ENCODE results near the gene CMYA5. TPM values are rescaled to one million over a fixed set of nuclear protein-coding genes. Genes with fewer than 3 reads are reported as not detected.

Gene CMYA5
- total RNA-seq, 1 donor from 2014 or later, result 0.44 TPM

GRCh38 chr5:79743846-79744605, 54.4 kb downstream of the CMYA5 start:
- H3K9me3 Mint-ChIP-seq, result peaks cover 4% of the 10 kb centered on the region
- H3K4me1 Mint-ChIP-seq, result peaks cover 6% of the 10 kb centered on the region
- no peak overlapping the region for H3K27ac Mint-ChIP-seq (ENCODE audit: unreplicated experiment)
- no peaks in the 10 kb centered on the region for H3K36me3 Mint-ChIP-seq (ENCODE audit: low read depth)
- DNase-seq (ENCODE audit: low read depth, low spot score), result no peak
- no peak for TF ChIP-seq CTCF (conservative IDR thresholded peaks at IDR 0.05)
- H3K27me3 Mint-ChIP-seq (ENCODE audit: low read depth), result no peaks in the 10 kb centered on the region
- no peak overlapping the region for H3K4me3 Mint-ChIP-seq

- H3K9me3 Mint-ChIP-seq, result peaks cover 4% of the 10 kb centered on the region
- H3K4me1 Mint-ChIP-seq, result peaks cover 6% of the 10 kb centered on the region
- no peak overlapping the region for H3K27ac Mint-ChIP-seq (ENCODE audit: unreplicated experiment)
- no peak for TF ChIP-seq CTCF (conservative IDR thresholded peaks at IDR 0.05)
- H3K36me3 Mint-ChIP-seq (ENCODE audit: low read depth), result no peaks in the 10 kb centered on the region
- no peak for DNase-seq (ENCODE audit: low read depth, low spot score)
- no peaks in the 10 kb centered on the region for H3K27me3 Mint-ChIP-seq (ENCODE audit: low read depth)
- H3K4me3 Mint-ChIP-seq, result no peak overlapping the region
These were observed 55.6 kb downstream of the CMYA5 start for GRCh38 chr5:79745255-79745654.

- Mint-ChIP-seq H3K9me3 (peaks cover 4% of the 10 kb centered on the region), H3K4me3 (no peak overlapping the region), H3K36me3 (ENCODE audit: low read depth) (no peaks in the 10 kb centered on the region), H3K4me1 (peaks cover 22% of the 10 kb centered on the region), H3K27me3 (ENCODE audit: low read depth) (no peaks in the 10 kb centered on the region), H3K27ac (ENCODE audit: unreplicated experiment) (no peak overlapping the region)
- no peak for DNase-seq (ENCODE audit: low read depth, low spot score)
- no peak for TF ChIP-seq CTCF (conservative IDR thresholded peaks at IDR 0.05)
These were observed 57.3 kb downstream of the CMYA5 start for GRCh38 chr5:79746642-79747569.

GRCh38 chr5:79750611-79751510, 61.2 kb downstream of the CMYA5 start:
- H3K4me3 Mint-ChIP-seq, result no peak overlapping the region
- H3K27ac Mint-ChIP-seq (ENCODE audit: unreplicated experiment), result no peak overlapping the region
- DNase-seq (ENCODE audit: low read depth, low spot score), result no peak
- no peaks in the 10 kb centered on the region for H3K9me3 Mint-ChIP-seq
- TF ChIP-seq CTCF (conservative IDR thresholded peaks at IDR 0.05), result no peak
- peaks cover 15% of the 10 kb centered on the region for H3K4me1 Mint-ChIP-seq
- H3K27me3 Mint-ChIP-seq (ENCODE audit: low read depth), result no peaks in the 10 kb centered on the region
- no peaks in the 10 kb centered on the region for H3K36me3 Mint-ChIP-seq (ENCODE audit: low read depth)

- DNase-seq (ENCODE audit: low read depth, low spot score), result no peak
- no peak overlapping the region for H3K4me3 Mint-ChIP-seq
- no peaks in the 10 kb centered on the region for H3K36me3 Mint-ChIP-seq (ENCODE audit: low read depth)
- H3K9me3 Mint-ChIP-seq, result no peaks in the 10 kb centered on the region
- peaks cover 15% of the 10 kb centered on the region for H3K4me1 Mint-ChIP-seq
- H3K27me3 Mint-ChIP-seq (ENCODE audit: low read depth), result no peaks in the 10 kb centered on the region
- no peak overlapping the region for H3K27ac Mint-ChIP-seq (ENCODE audit: unreplicated experiment)
- no peak for TF ChIP-seq CTCF (conservative IDR thresholded peaks at IDR 0.05)
These were observed 63.5 kb downstream of the CMYA5 start for GRCh38 chr5:79753092-79753491.

All from neural crest cell (in vitro differentiated cells).